Fibroblast of lung (primary cell): ENCODE measurements around the gene PKD2L2. TPM values are rescaled to one million over a fixed set of nuclear protein-coding genes. Genes with fewer than 3 reads are reported as not detected.
"Not testable (repeated sequence)": the region's sequence is repeated elsewhere in the genome, so short reads cannot be mapped to it uniquely, and the experiment has no call there.

Experiments
- DNase-seq, 2 donors: peaks; one replicate each; pipeline versions ENCODE4 v3.0.0 to v3.0.0-alpha.2; 2010; ENCODE audit warnings: low read depth in 2 of 2
- H2AFZ ChIP-seq: 2 replicates; pipeline ENCODE4 v1.5.1; 2012; ENCODE audit warnings: low read length, control low read depth, inconsistent platforms
- H3K27ac ChIP-seq: 2 replicates; pipeline ENCODE4 v1.5.1; 2011; ENCODE audit warnings: low read length, control low read depth; ENCODE audit not compliant: insufficient read depth
- H3K27me3 ChIP-seq: 2 replicates; pipeline ENCODE4 v1.5.1; 2011; ENCODE audit warnings: mild to moderate bottlenecking, low read length; ENCODE audit not compliant: control insufficient read depth, insufficient read depth
- H3K36me3 ChIP-seq: 2 replicates; pipeline ENCODE4 v1.5.1; 2011; ENCODE audit warnings: low read length; ENCODE audit not compliant: control insufficient read depth, insufficient read depth
- H3K4me1 ChIP-seq: 2 replicates; pipeline ENCODE4 v1.5.1; 2011; ENCODE audit warnings: low read length; ENCODE audit not compliant: control insufficient read depth, insufficient read depth; ENCODE audit errors: extremely low read depth
- H3K4me2 ChIP-seq: 2 replicates; pipeline ENCODE4 v1.5.1; 2011; ENCODE audit warnings: low read length, control low read depth; ENCODE audit not compliant: insufficient read depth; ENCODE audit errors: extremely low read depth
- H3K4me3 ChIP-seq, 4 experiments: fragments of 200-600 bp in 1 of 4; sonication (generic) in 1 of 4; replicated peaks in 1 of 4; 2 replicates each; pipeline ENCODE4 v1.5.1; 2011 to 2016; ENCODE audit warnings: low read length in 4 of 4, low read depth in 3 of 4, mild to moderate bottlenecking in 3 of 4, control low read depth in 2 of 4, inconsistent platforms in 1 of 4, mixed read lengths in 1 of 4; ENCODE audit not compliant: insufficient read depth in 1 of 4; ENCODE audit errors: control extremely low read depth in 1 of 4
- H3K79me2 ChIP-seq: 2 replicates; pipeline ENCODE4 v1.5.1; 2012; ENCODE audit warnings: mild to moderate bottlenecking, low read length, inconsistent platforms; ENCODE audit not compliant: control insufficient read depth, insufficient read depth
- H3K9ac ChIP-seq: 2 replicates; pipeline ENCODE4 v1.5.1; 2011; ENCODE audit warnings: mild to moderate bottlenecking, low read length, control low read depth; ENCODE audit not compliant: insufficient read depth
- H3K9me3 ChIP-seq: 2 replicates; pipeline ENCODE4 v1.5.1; 2012; ENCODE audit warnings: low read depth, low read length; ENCODE audit not compliant: control insufficient read depth, insufficient read depth
- H4K20me1 ChIP-seq: 2 replicates; pipeline ENCODE4 v1.5.1; 2011; ENCODE audit warnings: low read length; ENCODE audit not compliant: control insufficient read depth, insufficient read depth; ENCODE audit errors: extremely low read depth
- CTCF ChIP-seq, 2 donors: IDR thresholded peaks in 1 of 2; conservative IDR thresholded peaks in 1 of 2; 1 replicate in 1 of 2; 2 replicates in 1 of 2; pipeline ENCODE4 v1.5.1; 2011 to 2012; ENCODE audit warnings: low read length in 2 of 2, control low read depth in 1 of 2, inconsistent platforms in 1 of 2, low read depth in 1 of 2, mild to moderate bottlenecking in 1 of 2
- EZH2 ChIP-seq: IDR thresholded peaks from 2 replicates; pipeline ENCODE4 v1.5.1; 2012; ENCODE audit warnings: low read length, control low read depth, mild to moderate bottlenecking; ENCODE audit errors: missing control alignments
- polyA plus RNA-seq, 2 donors: library from polyadenylated mRNA; depleted of rRNA in 1 of 2; stranded (reverse) in 1 of 2; unstranded in 1 of 2; fragments of >200 nt; gene quantifications; 2 replicates each; pipeline ENCODE4 v1.2.1, GENCODE V29; 2011 to 2012; ENCODE audit warnings: missing spikeins in 1 of 2
- total RNA-seq: library from RNA; depleted of rRNA; stranded (reverse); fragments of >200 nt; gene quantifications from 2 replicates; pipeline ENCODE4 v1.2.1, GENCODE V29; 2014

The PKD2L2 gene
- total and polyA plus RNA-seq, 2 donors (not counting 1 experiment from before 2014, with no cell fraction given), result not detected

- DNase-seq, result no peak
- H3K27ac ChIP-seq, result no peak overlapping the region
- no peak overlapping the region for H2AFZ ChIP-seq
- H3K36me3 ChIP-seq, result no peaks in the 10 kb centered on the region
- H3K9ac ChIP-seq, result no peak overlapping the region
- no peaks in the 10 kb centered on the region for H4K20me1 ChIP-seq
- no peaks in the 10 kb centered on the region for H3K27me3 ChIP-seq
- no peaks in the 10 kb centered on the region for H3K4me1 ChIP-seq
- no peaks in the 10 kb centered on the region for H3K79me2 ChIP-seq
- H3K9me3 ChIP-seq, result no peaks in the 10 kb centered on the region
- H3K4me3 ChIP-seq, result no peak overlapping the region
- TF ChIP-seq CTCF (conservative IDR thresholded peaks at IDR 0.05 in 1 of 2, IDR thresholded peaks at IDR 0.05 in 1 of 2; ENCODE audit: low read depth in 1 of 2, low read length in 2 of 2) (no peak), EZH2 (no peak)
- no peak overlapping the region for H3K4me2 ChIP-seq
Measured at GRCh38 chr5:137937994-137938750, 48.9 kb downstream of the PKD2L2 start.

GRCh38 chr5:137938751-137939143 lies 49.5 kb downstream of the PKD2L2 start:
- H3K4me1 ChIP-seq, result no peaks in the 10 kb centered on the region
- H2AFZ ChIP-seq, result no peak overlapping the region
- no peaks in the 10 kb centered on the region for H3K27me3 ChIP-seq
- no peaks in the 10 kb centered on the region for H4K20me1 ChIP-seq
- no peak overlapping the region for H3K4me3 ChIP-seq
- DNase-seq, result no peak
- no peak overlapping the region for H3K27ac ChIP-seq
- H3K9me3 ChIP-seq, result no peaks in the 10 kb centered on the region
- no peak overlapping the region for H3K9ac ChIP-seq
- no peaks in the 10 kb centered on the region for H3K79me2 ChIP-seq
- no peaks in the 10 kb centered on the region for H3K36me3 ChIP-seq
- TF ChIP-seq EZH2, result no peak
- no peak for TF ChIP-seq CTCF (conservative IDR thresholded peaks at IDR 0.05 in 1 of 2, IDR thresholded peaks at IDR 0.05 in 1 of 2; ENCODE audit: low read depth in 1 of 2, low read length in 2 of 2)
- H3K4me2 ChIP-seq, result no peak overlapping the region

- Histone ChIP-seq H3K79me2 (no peaks in the 10 kb centered on the region), H3K4me1 (no peaks in the 10 kb centered on the region), H3K4me3 (no peak overlapping the region), H3K4me2 (no peak overlapping the region), H3K27ac (no peak overlapping the region), H4K20me1 (no peaks in the 10 kb centered on the region), H3K36me3 (no peaks in the 10 kb centered on the region), H3K9me3 (no peaks in the 10 kb centered on the region), H2AFZ (no peak overlapping the region), H3K9ac (no peak overlapping the region), H3K27me3 (no peaks in the 10 kb centered on the region)
- no peak for TF ChIP-seq CTCF (conservative IDR thresholded peaks at IDR 0.05 in 1 of 2, IDR thresholded peaks at IDR 0.05 in 1 of 2; ENCODE audit: low read depth in 1 of 2, low read length in 2 of 2)
- DNase-seq, result no peak
Measured at GRCh38 chr5:137939331-137939730, 50.1 kb downstream of the PKD2L2 start.

- H3K27me3 ChIP-seq, H3K4me3 ChIP-seq, H3K36me3 ChIP-seq, H3K79me2 ChIP-seq, DNase-seq, H3K9ac ChIP-seq, H3K4me2 ChIP-seq, H4K20me1 ChIP-seq, H3K4me1 ChIP-seq, H3K27ac ChIP-seq, H3K9me3 ChIP-seq, H2AFZ ChIP-seq: not testable (repeated sequence)
Measured at GRCh38 chr5:137944280-137944679, 55.0 kb downstream of the PKD2L2 start.
